Natural killer cell (primary cell): ENCODE measurements around the gene PEBP1. TPM values are rescaled to one million over a fixed set of nuclear protein-coding genes. Genes with fewer than 3 reads are reported as not detected.

Source experiments
- ATAC-seq, 3 donors: fragments of 150-1000 bp in 2 of 3; fragments of 200-7000 bp in 1 of 3; cut with Tn5 transposase; 1 replicate in 1 of 3; 2 replicates in 2 of 3; pipeline ENCODE4 v1.10.0; 2021; ENCODE audit warnings: mild to moderate bottlenecking in 2 of 3, moderate library complexity in 2 of 3
- DNase-seq, 2 donors: peaks; one replicate each; pipeline versions ENCODE4 v3.0.0 to v3.0.0-alpha.2; 2013 to 2021; ENCODE audit warnings: mixed read lengths in 1 of 2
- H3K27ac ChIP-seq: one replicate; pipeline ENCODE4 v1.5.1; 2013; ENCODE audit warnings: mild to moderate bottlenecking, low read length
- H3K27me3 ChIP-seq: one replicate; pipeline ENCODE4 v1.6.1; 2013; ENCODE audit warnings: low read length; ENCODE audit not compliant: control insufficient read depth, insufficient read depth
- H3K36me3 ChIP-seq: one replicate; pipeline ENCODE4 v1.6.1; 2013; ENCODE audit warnings: low read length; ENCODE audit not compliant: control insufficient read depth, insufficient read depth
- H3K4me1 ChIP-seq: one replicate; pipeline ENCODE4 v1.6.1; 2013; ENCODE audit warnings: low read length; ENCODE audit not compliant: control insufficient read depth, insufficient read depth
- H3K4me3 ChIP-seq: one replicate; pipeline ENCODE4 v1.5.1; 2013; ENCODE audit warnings: low read length
- H3K9me3 ChIP-seq: one replicate; pipeline ENCODE4 v1.6.1; 2013; ENCODE audit warnings: low read length; ENCODE audit not compliant: control insufficient read depth, insufficient read depth
- H3K27ac Mint-ChIP-seq, 2 donors: one replicate each; pipeline ENCODE4 v1.8.0; 2022; ENCODE audit warnings: mild to moderate bottlenecking in 2 of 2, mixed read lengths in 2 of 2, moderate library complexity in 1 of 2
- H3K27me3 Mint-ChIP-seq, 2 donors: one replicate each; pipeline ENCODE4 v1.8.0; 2022; ENCODE audit warnings: low read depth in 2 of 2, mixed read lengths in 2 of 2
- H3K36me3 Mint-ChIP-seq: one replicate; pipeline ENCODE4 v1.8.0; 2022; ENCODE audit warnings: mixed read lengths
- H3K4me1 Mint-ChIP-seq, 2 donors: one replicate each; pipeline ENCODE4 v1.8.0; 2022; ENCODE audit warnings: mixed read lengths in 2 of 2
- H3K4me3 Mint-ChIP-seq: one replicate; pipeline ENCODE4 v1.8.0; 2022; ENCODE audit warnings: mild to moderate bottlenecking, moderate library complexity, mixed read lengths
- H3K9me3 Mint-ChIP-seq, 2 donors: one replicate each; pipeline ENCODE4 v1.8.0; 2022; ENCODE audit warnings: mixed read lengths in 2 of 2
- WGBS: methylation state at CpG from one replicate; pipeline ENCODE4 v1.1.7; 2013; ENCODE audit warnings: missing lambda C conversion rate; ENCODE audit not compliant: insufficient coverage; 5-methylcytosine and 5-hydroxymethylcytosine counted together
- intact Hi-C: fragments of 100-400 bp; cut with micrococcal nuclease; formaldehyde crosslinking; loops from one replicate; pipeline ENCODE4 v1.14.2; 2022
- total RNA-seq, 4 donors: library from RNA; stranded (reverse); fragments of 120-200 nt in 1 of 4; gene quantifications; one replicate each; pipeline versions ENCODE4 v1.2.3 to v1.2.4, GENCODE V29; 2013 to 2022
- TF ChIP-seq, protein P1 (sequence below): fragments of 200-600 bp; IDR thresholded peaks from one replicate; pipeline ENCODE4 v1.8.0; 2022; ENCODE audit warnings: antibody characterized with exemption

Gene PEBP1
- total RNA-seq, 3 donors from 2014 or later (not counting 1 experiment from before 2014, with no cell fraction given) = 38.0 to 54.0 (median 41.4) TPM

DNA sequence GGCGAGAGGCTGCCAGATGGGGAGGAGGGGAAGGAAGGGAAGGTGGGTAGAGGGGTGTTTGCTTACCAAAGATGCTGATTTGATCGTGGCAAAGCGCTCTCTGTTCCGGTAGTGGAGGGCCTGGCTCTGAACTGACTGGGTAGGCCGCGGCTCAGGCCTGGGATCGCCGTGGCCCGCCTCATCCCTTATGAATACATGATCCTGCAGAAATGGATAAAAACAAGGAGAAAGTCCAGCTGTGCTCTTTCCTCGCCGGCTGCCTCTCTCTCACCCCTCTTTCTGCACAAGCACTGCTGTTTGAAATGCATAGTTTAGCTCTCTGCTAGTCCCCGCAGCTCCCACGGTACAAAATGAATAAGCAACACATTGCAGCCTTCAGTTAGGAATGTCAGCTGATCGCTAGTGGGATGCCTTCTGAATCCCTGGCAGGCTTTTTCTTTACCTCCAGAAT lies 53.8 kb downstream of the PEBP1 start:
- no peaks in the 10 kb centered on the region for H3K9me3 Mint-ChIP-seq
- 98% methylated on average over 13 of the region's 14 CpGs for WGBS
- Histone ChIP-seq H3K27ac (no peak overlapping the region), H3K4me3 (no peak overlapping the region), H3K36me3 (peaks cover 46% of the 10 kb centered on the region), H3K27me3 (no peaks in the 10 kb centered on the region), H3K4me1 (no peaks in the 10 kb centered on the region), H3K9me3 (no peaks in the 10 kb centered on the region)
- no peak for ATAC-seq
- no peaks in the 10 kb centered on the region for H3K27me3 Mint-ChIP-seq
- intact Hi-C loops = no loop called here
- no peak overlapping the region for H3K4me3 Mint-ChIP-seq
- H3K27ac Mint-ChIP-seq = no peak overlapping the region
- no peaks in the 10 kb centered on the region for H3K36me3 Mint-ChIP-seq
- TF ChIP-seq, protein P1, sequence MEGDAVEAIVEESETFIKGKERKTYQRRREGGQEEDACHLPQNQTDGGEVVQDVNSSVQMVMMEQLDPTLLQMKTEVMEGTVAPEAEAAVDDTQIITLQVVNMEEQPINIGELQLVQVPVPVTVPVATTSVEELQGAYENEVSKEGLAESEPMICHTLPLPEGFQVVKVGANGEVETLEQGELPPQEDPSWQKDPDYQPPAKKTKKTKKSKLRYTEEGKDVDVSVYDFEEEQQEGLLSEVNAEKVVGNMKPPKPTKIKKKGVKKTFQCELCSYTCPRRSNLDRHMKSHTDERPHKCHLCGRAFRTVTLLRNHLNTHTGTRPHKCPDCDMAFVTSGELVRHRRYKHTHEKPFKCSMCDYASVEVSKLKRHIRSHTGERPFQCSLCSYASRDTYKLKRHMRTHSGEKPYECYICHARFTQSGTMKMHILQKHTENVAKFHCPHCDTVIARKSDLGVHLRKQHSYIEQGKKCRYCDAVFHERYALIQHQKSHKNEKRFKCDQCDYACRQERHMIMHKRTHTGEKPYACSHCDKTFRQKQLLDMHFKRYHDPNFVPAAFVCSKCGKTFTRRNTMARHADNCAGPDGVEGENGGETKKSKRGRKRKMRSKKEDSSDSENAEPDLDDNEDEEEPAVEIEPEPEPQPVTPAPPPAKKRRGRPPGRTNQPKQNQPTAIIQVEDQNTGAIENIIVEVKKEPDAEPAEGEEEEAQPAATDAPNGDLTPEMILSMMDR = no peak
- no peak for DNase-seq
- peaks cover 17 to 21% of the 10 kb centered on the region in 2 donors for H3K4me1 Mint-ChIP-seq

DNA sequence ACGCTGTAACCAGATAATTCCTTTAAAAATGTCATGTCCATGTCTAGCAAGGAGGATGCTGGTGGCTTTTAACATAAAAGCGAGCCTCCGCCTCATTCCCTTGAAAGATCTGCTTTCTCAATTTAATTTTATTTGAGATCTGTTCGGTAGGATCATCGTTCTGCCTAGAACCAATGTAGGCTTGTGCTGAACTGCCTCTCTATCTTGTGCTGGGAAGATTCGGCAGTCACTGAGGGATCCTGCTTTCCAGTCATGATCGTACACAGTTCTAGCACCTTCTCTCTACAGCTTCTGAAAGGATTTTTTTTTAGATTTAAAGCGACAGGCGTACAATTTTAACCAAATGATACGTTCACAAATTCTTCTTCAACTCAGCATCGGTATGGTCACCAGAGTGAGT lies 54.3 kb downstream of the PEBP1 start:
- Mint-ChIP-seq H3K4me3 (no peak overlapping the region), H3K27ac (no peak overlapping the region), H3K27me3 (no peaks in the 10 kb centered on the region), H3K36me3 (no peaks in the 10 kb centered on the region), H3K9me3 (no peaks in the 10 kb centered on the region), H3K4me1 (peaks cover 17 to 21% of the 10 kb centered on the region in 2 donors)
- Histone ChIP-seq H3K4me3 (no peak overlapping the region), H3K36me3 (peaks cover 51% of the 10 kb centered on the region), H3K4me1 (no peaks in the 10 kb centered on the region), H3K9me3 (no peaks in the 10 kb centered on the region), H3K27ac (no peak overlapping the region), H3K27me3 (no peaks in the 10 kb centered on the region)
- DNase-seq = no peak
- TF ChIP-seq, protein P1 = no peak
- WGBS = 97% methylated on average over 11 of the region's 11 CpGs
- intact Hi-C loops = no loop called here
- ATAC-seq = no peak

DNA sequence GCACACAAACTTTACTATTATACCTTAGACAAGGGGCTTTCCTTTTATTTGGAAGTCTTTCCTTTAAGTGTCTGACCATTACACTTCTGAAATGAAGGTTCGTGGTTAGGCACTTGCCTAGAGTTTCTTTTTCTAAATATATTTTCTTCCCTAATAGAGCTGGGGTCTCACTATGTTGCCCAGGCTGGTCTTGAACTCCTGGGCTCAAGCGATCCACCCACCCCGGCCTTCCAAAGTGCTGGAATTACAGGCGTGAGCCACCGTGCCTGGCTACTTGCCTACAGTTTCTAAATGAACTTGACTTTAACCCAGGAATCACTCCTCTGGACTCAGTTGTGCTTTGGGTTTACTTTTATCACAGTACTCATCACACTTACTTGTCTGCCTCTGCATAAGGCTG lies 57.6 kb downstream of the PEBP1 start:
- ATAC-seq = no peak
- Histone ChIP-seq H3K9me3 (no peaks in the 10 kb centered on the region), H3K27ac (no peak overlapping the region), H3K36me3 (peaks cover 52% of the 10 kb centered on the region), H3K4me1 (no peaks in the 10 kb centered on the region), H3K27me3 (no peaks in the 10 kb centered on the region), H3K4me3 (no peak overlapping the region)
- intact Hi-C loops = no loop called here
- H3K27me3 Mint-ChIP-seq = no peaks in the 10 kb centered on the region
- H3K36me3 Mint-ChIP-seq = peaks cover 8% of the 10 kb centered on the region
- DNase-seq = no peak
- no peak overlapping the region for H3K4me3 Mint-ChIP-seq
- peaks cover 5 to 10% of the 10 kb centered on the region in 2 donors for H3K4me1 Mint-ChIP-seq
- TF ChIP-seq, protein P1 = no peak
- H3K9me3 Mint-ChIP-seq = no peaks in the 10 kb centered on the region
- 97% methylated on average over 4 of the region's 5 CpGs for WGBS
- H3K27ac Mint-ChIP-seq = no peak overlapping the region

DNA sequence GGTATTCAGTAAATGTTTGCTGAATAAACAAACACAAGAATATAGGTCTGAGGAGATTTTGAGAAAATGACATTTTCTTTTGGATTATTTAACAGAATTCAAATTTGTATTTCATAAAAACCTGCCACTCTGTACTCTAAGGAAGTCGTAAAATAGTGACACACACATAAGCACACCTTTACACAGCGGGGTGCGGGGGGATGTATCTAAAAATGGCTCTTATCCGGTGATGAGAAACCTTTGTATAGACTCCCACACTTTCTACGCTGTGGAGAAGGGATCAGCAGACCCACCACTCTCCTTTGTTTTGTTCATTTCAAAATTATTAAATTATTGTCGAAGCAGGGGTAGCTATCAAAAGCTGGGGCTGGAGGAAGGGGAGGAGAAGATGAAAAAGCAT lies 58.0 kb downstream of the PEBP1 start:
- H3K4me1 Mint-ChIP-seq = peaks cover 5 to 10% of the 10 kb centered on the region in 2 donors
- no peak overlapping the region for H3K4me3 ChIP-seq
- ATAC-seq (no peak), DNase-seq (no peak)
- TF ChIP-seq, protein P1 = no peak
- no peak overlapping the region for H3K4me3 Mint-ChIP-seq
- no peaks in the 10 kb centered on the region for H3K4me1 ChIP-seq
- H3K27ac ChIP-seq = no peak overlapping the region
- H3K27me3 Mint-ChIP-seq = no peaks in the 10 kb centered on the region
- peak overlapping the region in 1 of 2 donors; percentile 44 for H3K27ac Mint-ChIP-seq
- peaks cover 8% of the 10 kb centered on the region for H3K36me3 Mint-ChIP-seq
- 97% methylated on average over 5 of the region's 6 CpGs for WGBS
- intact Hi-C loops = no loop called here
- peaks cover 52% of the 10 kb centered on the region for H3K36me3 ChIP-seq
- H3K9me3 ChIP-seq = no peaks in the 10 kb centered on the region
- no peaks in the 10 kb centered on the region for H3K27me3 ChIP-seq
- H3K9me3 Mint-ChIP-seq = no peaks in the 10 kb centered on the region
